ENCODE results near the gene MAP3K20. TPM values are rescaled to one million over a fixed set of nuclear protein-coding genes. Genes with fewer than 3 reads are reported as not detected.

The MAP3K20 gene
- total and polyA plus RNA-seq, 10 of the 15 experiments (the other 5 are each of a cell fraction or from before 2014, with no cell fraction given) = 0.04 to 5.6 (median 2.3) TPM

GRCh38 chr2:173241643-173242042 is 166.0 kb downstream of the MAP3K20 start:
- DNase-seq (ENCODE audit: low read depth, low spot score) (no peak), FAIRE-seq (no peak), ATAC-seq (no peak)
- Histone ChIP-seq H4K20me1 (ENCODE audit: control insufficient read depth, insufficient read depth) (no peaks in the 10 kb centered on the region), H3K27ac (ENCODE audit: control insufficient read depth, insufficient read depth) (no peak overlapping the region), H3K4me3 (no peak overlapping the region), H3K9me3 (replicated peaks; ENCODE audit: control insufficient read depth, insufficient read depth, low read length) (no peaks in the 10 kb centered on the region), H3K79me2 (ENCODE audit: control insufficient read depth, insufficient read depth, low read length) (no peaks in the 10 kb centered on the region), H2AFZ (ENCODE audit: control insufficient read depth, low read depth, low read length) (no peak overlapping the region), H3K4me2 (ENCODE audit: control insufficient read depth, insufficient read depth) (no peak overlapping the region), H3K36me3 (ENCODE audit: control insufficient read depth in 2 of 2, insufficient read depth in 2 of 2, low read length in 1 of 2) (no peaks in the 10 kb centered on the region), H3K27me3 (replicated peaks in 1 of 2; ENCODE audit: control insufficient read depth in 2 of 2, insufficient read depth in 2 of 2, low read length in 1 of 2) (no peaks in the 10 kb centered on the region), H3K4me1 (ENCODE audit: control insufficient read depth, insufficient read depth, low read length) (peaks cover 9% of the 10 kb centered on the region), H3K9ac (ENCODE audit: control insufficient read depth, insufficient read depth, low read length) (no peak overlapping the region)
- TF ChIP-seq ZNF592 (IDR thresholded peaks at IDR 0.05) (no peak), SREBF1 (IDR thresholded peaks at IDR 0.05; ENCODE audit: low read length) (no peak), PAX5 (IDR thresholded peaks at IDR 0.05; ENCODE audit: borderline replicate concordance, low read depth, low read length) (no peak), ZSCAN29 (IDR thresholded peaks at IDR 0.05) (no peak), EED (IDR thresholded peaks at IDR 0.05; ENCODE audit: low read depth) (no peak), SREBF2 (IDR thresholded peaks at IDR 0.05; ENCODE audit: low read length) (no peak), PBX3 (IDR thresholded peaks at IDR 0.05; ENCODE audit: insufficient replicate concordance, low read depth, low read length) (no peak), BRCA1 (IDR thresholded peaks at IDR 0.05; ENCODE audit: low read depth, low read length) (no peak), YBX1 (IDR thresholded peaks at IDR 0.05) (no peak), DPF2 (IDR thresholded peaks at IDR 0.05) (no peak), KDM1A (IDR thresholded peaks at IDR 0.05; ENCODE audit: borderline replicate concordance) (no peak), ZNF274 (IDR thresholded peaks at IDR 0.05; ENCODE audit: insufficient read depth, insufficient read length) (no peak), CREB1 (IDR thresholded peaks at IDR 0.05; ENCODE audit: low read depth) (no peak), E2F8 (IDR thresholded peaks at IDR 0.05; ENCODE audit: low read depth, partially characterized antibody) (no peak), TCF12 (IDR thresholded peaks at IDR 0.05; ENCODE audit: low read depth, low read length) (no peak), EGR1 (IDR thresholded peaks at IDR 0.05; ENCODE audit: borderline replicate concordance in 1 of 2, low read depth in 2 of 2, low read length in 2 of 2) (no peak), ZNF384 (IDR thresholded peaks at IDR 0.05; ENCODE audit: borderline replicate concordance, low read depth, low read length) (no peak)
- ChIA-PET SMC1A (ENCODE audit: uncharacterized antibody, unreplicated experiment) (interaction anchor here (0.7 kb wide), 1 partner anchor 84 kb away, joined by 3 read pairs; no protein-coding TSS in a partner anchor), POLR2A (no interaction called here), RAD21 (ENCODE audit: unreplicated experiment) (no interaction called here), CTCF (no interaction called here)
- BruUV-seq (replicated peaks) = no TSS peak
- in situ Hi-C loops (cut with MboI) (no loop called here), intact Hi-C loops (cut with micrococcal nuclease; ENCODE audit: unreplicated experiment) (loop anchor here (5.0 kb wide), 1 partner anchor 116 kb away; no protein-coding TSS in a partner anchor)
- WGBS (ENCODE audit: insufficient coverage, insufficient replicate concordance, low lambda C conversion rate, missing lambda C conversion rate) = 100% methylated on average over 1 of the region's 1 CpG
